ENCODE results near the gene RFX4. TPM values are rescaled to one million over a fixed set of nuclear protein-coding genes. Genes with fewer than 3 reads are reported as not detected.

RFX4 gene
- total RNA-seq, 1 experiment from 2014 or later, result not detected

DNA sequence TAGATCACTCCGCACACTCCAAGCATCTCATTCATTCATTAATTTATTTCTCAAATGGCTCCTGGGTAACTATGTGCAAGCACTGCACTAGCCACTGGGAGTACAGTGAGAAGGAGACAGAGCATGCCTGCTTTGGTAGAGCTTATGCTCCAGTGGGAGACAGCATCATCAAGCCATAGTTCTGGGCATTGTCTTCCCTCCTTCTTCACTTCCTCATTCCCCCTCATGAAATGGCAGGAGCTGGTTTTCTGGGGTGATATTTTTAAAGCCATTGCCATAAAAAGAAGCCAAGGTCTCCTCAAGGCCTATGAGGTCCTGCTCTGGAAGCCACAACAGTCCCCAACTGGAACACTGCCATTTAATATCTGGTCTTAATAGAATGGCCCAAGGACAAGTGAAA, 171.5 kb downstream of the RFX4 start:
- DNase-seq (ENCODE audit: low read depth, low spot score) (no peak), ATAC-seq (no peak)
- Histone ChIP-seq H3K4me1 (ENCODE audit: control insufficient read depth in 1 of 2, insufficient read depth in 2 of 2, low read length in 2 of 2) (no peaks in the 10 kb centered on the region), H2AFZ (ENCODE audit: low read depth, low read length, poor library complexity, severe bottlenecking) (no peak overlapping the region), H3K4me2 (ENCODE audit: low read length) (no peak overlapping the region), H3K36me3 (ENCODE audit: control insufficient read depth in 1 of 2, insufficient read depth in 2 of 2, low read length in 2 of 2) (no peaks in the 10 kb centered on the region), H4K20me1 (ENCODE audit: insufficient read depth) (no peaks in the 10 kb centered on the region), H3K9me3 (ENCODE audit: control insufficient read depth in 1 of 2, insufficient read depth in 1 of 2, low read depth in 1 of 2, low read length in 2 of 2) (no peaks in the 10 kb centered on the region), H3K9ac (ENCODE audit: low read length) (no peak overlapping the region), H3K27me3 (ENCODE audit: insufficient read depth, low read length) (no peaks in the 10 kb centered on the region), H3K4me3 (replicated peaks in 1 of 2; ENCODE audit: low read depth in 1 of 2, low read length in 2 of 2) (no peak overlapping the region), H3K79me2 (ENCODE audit: insufficient read depth, low read length) (no peaks in the 10 kb centered on the region), H3K9me2 (ENCODE audit: insufficient read depth) (no peaks in the 10 kb centered on the region), H3K27ac (ENCODE audit: low read depth, low read length) (no peak overlapping the region)
- ChIA-PET RAD21 (ENCODE audit: low non-redundant PET in 1 of 2, low total read pairs in 2 of 2, uncharacterized antibody in 2 of 2, unreplicated experiment in 2 of 2) (no interaction called here), CTCF (no interaction called here), POLR2A (no interaction called here)
- intact Hi-C loops (cut with micrococcal nuclease), result no loop called here
- BruUV-seq (replicated peaks), result no TSS peak
- TF ChIP-seq, protein P1, sequence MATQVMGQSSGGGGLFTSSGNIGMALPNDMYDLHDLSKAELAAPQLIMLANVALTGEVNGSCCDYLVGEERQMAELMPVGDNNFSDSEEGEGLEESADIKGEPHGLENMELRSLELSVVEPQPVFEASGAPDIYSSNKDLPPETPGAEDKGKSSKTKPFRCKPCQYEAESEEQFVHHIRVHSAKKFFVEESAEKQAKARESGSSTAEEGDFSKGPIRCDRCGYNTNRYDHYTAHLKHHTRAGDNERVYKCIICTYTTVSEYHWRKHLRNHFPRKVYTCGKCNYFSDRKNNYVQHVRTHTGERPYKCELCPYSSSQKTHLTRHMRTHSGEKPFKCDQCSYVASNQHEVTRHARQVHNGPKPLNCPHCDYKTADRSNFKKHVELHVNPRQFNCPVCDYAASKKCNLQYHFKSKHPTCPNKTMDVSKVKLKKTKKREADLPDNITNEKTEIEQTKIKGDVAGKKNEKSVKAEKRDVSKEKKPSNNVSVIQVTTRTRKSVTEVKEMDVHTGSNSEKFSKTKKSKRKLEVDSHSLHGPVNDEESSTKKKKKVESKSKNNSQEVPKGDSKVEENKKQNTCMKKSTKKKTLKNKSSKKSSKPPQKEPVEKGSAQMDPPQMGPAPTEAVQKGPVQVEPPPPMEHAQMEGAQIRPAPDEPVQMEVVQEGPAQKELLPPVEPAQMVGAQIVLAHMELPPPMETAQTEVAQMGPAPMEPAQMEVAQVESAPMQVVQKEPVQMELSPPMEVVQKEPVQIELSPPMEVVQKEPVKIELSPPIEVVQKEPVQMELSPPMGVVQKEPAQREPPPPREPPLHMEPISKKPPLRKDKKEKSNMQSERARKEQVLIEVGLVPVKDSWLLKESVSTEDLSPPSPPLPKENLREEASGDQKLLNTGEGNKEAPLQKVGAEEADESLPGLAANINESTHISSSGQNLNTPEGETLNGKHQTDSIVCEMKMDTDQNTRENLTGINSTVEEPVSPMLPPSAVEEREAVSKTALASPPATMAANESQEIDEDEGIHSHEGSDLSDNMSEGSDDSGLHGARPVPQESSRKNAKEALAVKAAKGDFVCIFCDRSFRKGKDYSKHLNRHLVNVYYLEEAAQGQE (IDR thresholded peaks at IDR 0.05; ENCODE audit: low read depth), result no peak
- TF ChIP-seq, protein P2, sequence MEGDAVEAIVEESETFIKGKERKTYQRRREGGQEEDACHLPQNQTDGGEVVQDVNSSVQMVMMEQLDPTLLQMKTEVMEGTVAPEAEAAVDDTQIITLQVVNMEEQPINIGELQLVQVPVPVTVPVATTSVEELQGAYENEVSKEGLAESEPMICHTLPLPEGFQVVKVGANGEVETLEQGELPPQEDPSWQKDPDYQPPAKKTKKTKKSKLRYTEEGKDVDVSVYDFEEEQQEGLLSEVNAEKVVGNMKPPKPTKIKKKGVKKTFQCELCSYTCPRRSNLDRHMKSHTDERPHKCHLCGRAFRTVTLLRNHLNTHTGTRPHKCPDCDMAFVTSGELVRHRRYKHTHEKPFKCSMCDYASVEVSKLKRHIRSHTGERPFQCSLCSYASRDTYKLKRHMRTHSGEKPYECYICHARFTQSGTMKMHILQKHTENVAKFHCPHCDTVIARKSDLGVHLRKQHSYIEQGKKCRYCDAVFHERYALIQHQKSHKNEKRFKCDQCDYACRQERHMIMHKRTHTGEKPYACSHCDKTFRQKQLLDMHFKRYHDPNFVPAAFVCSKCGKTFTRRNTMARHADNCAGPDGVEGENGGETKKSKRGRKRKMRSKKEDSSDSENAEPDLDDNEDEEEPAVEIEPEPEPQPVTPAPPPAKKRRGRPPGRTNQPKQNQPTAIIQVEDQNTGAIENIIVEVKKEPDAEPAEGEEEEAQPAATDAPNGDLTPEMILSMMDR (IDR thresholded peaks at IDR 0.05 in 2 of 3, conservative IDR thresholded peaks at IDR 0.05 in 1 of 3; ENCODE audit: borderline replicate concordance in 1 of 3, insufficient read depth in 1 of 3, low read depth in 2 of 3, low read length in 2 of 3), result no peak
- no peak for TF ChIP-seq SP1 (IDR thresholded peaks at IDR 0.05; ENCODE audit: low read depth)
- TF ChIP-seq EZH2 (IDR thresholded peaks at IDR 0.05), result no peak
- no peak for TF ChIP-seq RAD21 (IDR thresholded peaks at IDR 0.05; ENCODE audit: low read depth)
- TF ChIP-seq EZH2phosphoT487 (IDR thresholded peaks at IDR 0.05; ENCODE audit: borderline replicate concordance), result no peak
- no peak for TF ChIP-seq ZFX (IDR thresholded peaks at IDR 0.05)
- no peak for TF ChIP-seq SIN3A (IDR thresholded peaks at IDR 0.05; ENCODE audit: low read depth)
- TF ChIP-seq TCF7L2 (IDR thresholded peaks at IDR 0.05; ENCODE audit: borderline replicate concordance, extremely low read depth, insufficient read depth, insufficient read length), result no peak
- no peak for TF ChIP-seq CBX3 (IDR thresholded peaks at IDR 0.05; ENCODE audit: low read depth)
- TF ChIP-seq POLR2AphosphoS5 (IDR thresholded peaks at IDR 0.05; ENCODE audit: low read depth, low read length), result no peak
- TF ChIP-seq SRF (IDR thresholded peaks at IDR 0.05; ENCODE audit: low read depth), result no peak
- TF ChIP-seq, protein P3, sequence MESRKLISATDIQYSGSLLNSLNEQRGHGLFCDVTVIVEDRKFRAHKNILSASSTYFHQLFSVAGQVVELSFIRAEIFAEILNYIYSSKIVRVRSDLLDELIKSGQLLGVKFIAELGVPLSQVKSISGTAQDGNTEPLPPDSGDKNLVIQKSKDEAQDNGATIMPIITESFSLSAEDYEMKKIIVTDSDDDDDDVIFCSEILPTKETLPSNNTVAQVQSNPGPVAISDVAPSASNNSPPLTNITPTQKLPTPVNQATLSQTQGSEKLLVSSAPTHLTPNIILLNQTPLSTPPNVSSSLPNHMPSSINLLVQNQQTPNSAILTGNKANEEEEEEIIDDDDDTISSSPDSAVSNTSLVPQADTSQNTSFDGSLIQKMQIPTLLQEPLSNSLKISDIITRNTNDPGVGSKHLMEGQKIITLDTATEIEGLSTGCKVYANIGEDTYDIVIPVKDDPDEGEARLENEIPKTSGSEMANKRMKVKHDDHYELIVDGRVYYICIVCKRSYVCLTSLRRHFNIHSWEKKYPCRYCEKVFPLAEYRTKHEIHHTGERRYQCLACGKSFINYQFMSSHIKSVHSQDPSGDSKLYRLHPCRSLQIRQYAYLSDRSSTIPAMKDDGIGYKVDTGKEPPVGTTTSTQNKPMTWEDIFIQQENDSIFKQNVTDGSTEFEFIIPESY (IDR thresholded peaks at IDR 0.05; ENCODE audit: extremely low read depth, insufficient replicate concordance, low read length), result no peak
- no peak for TF ChIP-seq ZNF274 (IDR thresholded peaks at IDR 0.05; ENCODE audit: low read depth, low read length)
- TF ChIP-seq, protein P4, sequence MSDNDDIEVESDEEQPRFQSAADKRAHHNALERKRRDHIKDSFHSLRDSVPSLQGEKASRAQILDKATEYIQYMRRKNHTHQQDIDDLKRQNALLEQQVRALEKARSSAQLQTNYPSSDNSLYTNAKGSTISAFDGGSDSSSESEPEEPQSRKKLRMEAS (IDR thresholded peaks at IDR 0.05), result no peak

Data from HCT116 (cell line).